ENCODE results near the gene TIFAB. TPM values are rescaled to one million over a fixed set of nuclear protein-coding genes. Genes with fewer than 3 reads are reported as not detected.

The TIFAB gene
- total RNA-seq, 4 donors from 2014 or later = not detected

DNA sequence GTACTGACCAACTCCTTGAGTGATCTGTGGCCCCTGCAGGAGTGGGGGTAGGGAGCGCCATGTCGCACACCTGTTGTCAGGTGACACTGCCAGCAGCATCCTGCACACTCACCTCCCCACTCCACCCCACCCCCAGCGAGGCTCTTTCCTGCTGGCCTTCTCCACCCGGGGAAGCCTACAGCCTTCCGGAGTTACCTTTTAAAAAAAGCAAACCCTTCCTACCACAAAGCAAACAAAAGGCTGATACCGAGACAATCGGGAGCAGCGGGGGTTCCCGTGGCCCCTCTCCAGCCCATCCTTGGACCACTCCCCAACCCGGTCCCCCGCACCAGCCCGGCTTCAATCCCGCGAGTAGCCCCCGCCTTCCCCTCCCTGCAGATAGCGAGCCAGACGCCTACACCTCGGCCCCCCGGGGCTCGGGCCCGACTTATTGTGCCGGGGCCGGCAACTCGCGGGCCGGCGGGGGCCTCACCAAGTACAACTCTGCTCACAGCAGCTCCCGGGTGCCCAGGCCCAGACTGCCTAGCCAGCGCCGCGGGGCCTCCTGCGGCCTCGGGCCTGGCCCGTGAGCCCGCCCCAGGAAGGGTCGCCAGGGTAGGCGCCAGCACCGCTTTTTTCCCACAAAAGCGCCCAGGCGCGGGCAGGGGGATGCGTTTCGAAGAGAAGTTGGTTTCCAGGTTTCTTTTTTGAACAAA is 53.8 kb downstream of the TIFAB start:
- 0 to 3% methylated on average over 10 to 17 of the region's 43 CpGs for WGBS, 2 donors
- Histone ChIP-seq H3K27me3 (no peaks in the 10 kb centered on the region), H3K36me3 (no peaks in the 10 kb centered on the region), H3K27ac (peak overlapping the region; percentile 79 to 87 (median 84)), H3K9me3 (no peaks in the 10 kb centered on the region), H3K4me1 (peaks cover 16 to 30% of the 10 kb centered on the region in 2 donors), H3K4me3 (replicated peaks in 1 of 3) (peak overlapping the region; percentile 55 to 71 (median 65))
- intact Hi-C loops (cut with DNase I) = no loop called here
- TF ChIP-seq, protein P1, sequence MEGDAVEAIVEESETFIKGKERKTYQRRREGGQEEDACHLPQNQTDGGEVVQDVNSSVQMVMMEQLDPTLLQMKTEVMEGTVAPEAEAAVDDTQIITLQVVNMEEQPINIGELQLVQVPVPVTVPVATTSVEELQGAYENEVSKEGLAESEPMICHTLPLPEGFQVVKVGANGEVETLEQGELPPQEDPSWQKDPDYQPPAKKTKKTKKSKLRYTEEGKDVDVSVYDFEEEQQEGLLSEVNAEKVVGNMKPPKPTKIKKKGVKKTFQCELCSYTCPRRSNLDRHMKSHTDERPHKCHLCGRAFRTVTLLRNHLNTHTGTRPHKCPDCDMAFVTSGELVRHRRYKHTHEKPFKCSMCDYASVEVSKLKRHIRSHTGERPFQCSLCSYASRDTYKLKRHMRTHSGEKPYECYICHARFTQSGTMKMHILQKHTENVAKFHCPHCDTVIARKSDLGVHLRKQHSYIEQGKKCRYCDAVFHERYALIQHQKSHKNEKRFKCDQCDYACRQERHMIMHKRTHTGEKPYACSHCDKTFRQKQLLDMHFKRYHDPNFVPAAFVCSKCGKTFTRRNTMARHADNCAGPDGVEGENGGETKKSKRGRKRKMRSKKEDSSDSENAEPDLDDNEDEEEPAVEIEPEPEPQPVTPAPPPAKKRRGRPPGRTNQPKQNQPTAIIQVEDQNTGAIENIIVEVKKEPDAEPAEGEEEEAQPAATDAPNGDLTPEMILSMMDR (IDR thresholded peaks at IDR 0.05) = no peak
- TF ChIP-seq POLR2A (IDR thresholded peaks at IDR 0.05) = no peak
- DNase-seq = peak; percentile 86 to 87

Small RNA genes within 50 kb of the gene (small RNA-seq; reads per million reads assigned to genes)
- gene DCANP1 = not detected

Other genes starting within 250 kb of the TIFAB start
- gene MACROH2A1, start 53.1 kb downstream of the TIFAB start, total RNA-seq = 100 to 1,000 TPM; 149 to 242 (median 227) TPM
- gene DCANP1, start 5.0 kb downstream of the TIFAB start, total RNA-seq = not detected
- not detected for gene NEUROG1, start 83.6 kb upstream of the TIFAB start, total RNA-seq
- gene CXCL14, start 126.6 kb upstream of the TIFAB start, total RNA-seq = 10 to 100 TPM; 39.4 to 57.0 (median 48.9) TPM

Data from thyroid gland (tissue), 4 donors.